Smooth muscle cell (in vitro differentiated cells): Measurements from ENCODE around the gene RCAN3. TPM values are rescaled to one million over a fixed set of nuclear protein-coding genes. Genes with fewer than 3 reads are reported as not detected.

ENCODE experiments used
- DNase-seq: peaks from one replicate; lab custom pipeline; 2025; ENCODE audit not compliant: unreplicated experiment; lab: John Stamatoyannopoulos, UW
- H2AFZ ChIP-seq: fragments of 200-600 bp; sonication (generic); 2 replicates; pipeline ENCODE4 v1.6.0; 2016; ENCODE audit warnings: antibody characterized with exemption, low read depth, mild to moderate bottlenecking
- H3F3A ChIP-seq: fragments of 200-600 bp; sonication (generic); 2 replicates; pipeline ENCODE4 v1.6.0; 2017; ENCODE audit warnings: antibody characterized with exemption, low read depth
- H3K27ac ChIP-seq: fragments of 200-600 bp; sonication (generic); 2 replicates; pipeline ENCODE4 v1.5.1; 2016; ENCODE audit warnings: low read depth, mild to moderate bottlenecking
- H3K27me3 ChIP-seq: fragments of 200-600 bp; sonication (generic); 2 replicates; pipeline ENCODE4 v1.6.1; 2016; ENCODE audit warnings: low read depth, mild to moderate bottlenecking
- H3K36me3 ChIP-seq: fragments of 200-600 bp; sonication (generic); 2 replicates; pipeline ENCODE4 v1.5.1; 2016; ENCODE audit warnings: low read depth
- H3K4me1 ChIP-seq: fragments of 200-600 bp; sonication (generic); 2 replicates; pipeline ENCODE4 v1.5.1; 2016; ENCODE audit warnings: low read depth
- H3K4me2 ChIP-seq: fragments of 200-600 bp; sonication (generic); 2 replicates; pipeline ENCODE4 v1.6.0; 2016; ENCODE audit warnings: mild to moderate bottlenecking
- H3K4me3 ChIP-seq: fragments of 200-600 bp; sonication (generic); 2 replicates; pipeline ENCODE4 v1.5.1; 2016; ENCODE audit warnings: mild to moderate bottlenecking
- H3K79me2 ChIP-seq: fragments of 200-600 bp; sonication (generic); 2 replicates; pipeline ENCODE4 v1.6.0; 2016; ENCODE audit warnings: low read depth, mild to moderate bottlenecking
- H3K9ac ChIP-seq: fragments of 200-600 bp; sonication (generic); 2 replicates; pipeline ENCODE4 v1.6.0; 2016; ENCODE audit warnings: low read depth
- H3K9me3 ChIP-seq: fragments of 200-600 bp; sonication (generic); replicated peaks from 2 replicates; pipeline ENCODE4 v1.5.1; 2016; ENCODE audit warnings: low read depth
- H4K20me1 ChIP-seq: fragments of 200-600 bp; sonication (generic); 2 replicates; pipeline ENCODE4 v1.6.0; 2016; ENCODE audit warnings: low read depth
- WGBS: methylation state at CpG from one replicate; pipeline ENCODE4 v1.1.7; 2016; ENCODE audit warnings: low lambda C conversion rate; 5-methylcytosine and 5-hydroxymethylcytosine counted together
- polyA plus RNA-seq: library from polyadenylated mRNA; unstranded; fragments of >200 nt; fragmentation: Nextera tagmentation; extraction: Ambion mirVana; gene quantifications from 2 replicates; pipeline ENCODE4 v1.2.1, GENCODE V29; 2016
- total RNA-seq: library from RNA; depleted of rRNA; stranded (reverse); fragments of >200 nt; gene quantifications from 2 replicates; pipeline ENCODE4 v1.2.3, GENCODE V29; 2014
- TF ChIP-seq, protein P1 (sequence below): fragments of 200-600 bp; sonication (generic); IDR thresholded peaks from 2 replicates; pipeline ENCODE4 v1.5.1; 2017; ENCODE audit warnings: borderline replicate concordance, mild to moderate bottlenecking, antibody characterized with exemption; ENCODE audit not compliant: insufficient read depth, poor library complexity, severe bottlenecking

RCAN3 gene
- total and polyA plus RNA-seq, 2 experiments from 2014 or later: 4.5 to 20.0 TPM

DNA sequence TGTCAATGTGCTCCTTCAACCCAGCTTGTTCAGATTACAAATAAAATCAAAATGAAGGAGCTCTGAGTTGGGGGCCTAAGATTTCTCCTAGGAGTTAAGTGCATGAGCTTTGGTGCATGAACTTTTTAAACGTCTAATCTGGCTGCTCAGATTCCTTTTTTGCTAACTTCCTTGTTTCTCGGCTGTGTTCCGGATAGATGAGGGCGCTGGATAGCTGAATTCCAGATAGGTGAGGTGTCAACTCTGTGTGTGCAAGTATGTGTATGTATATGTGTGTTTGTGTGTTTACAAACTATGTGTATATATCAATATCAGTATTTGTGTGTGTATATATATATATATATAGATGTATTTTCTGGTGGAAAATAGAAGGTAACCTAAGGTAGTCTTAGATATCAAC is 37.5 kb upstream of the RCAN3 start:
- no peaks in the 10 kb centered on the region for H3K36me3 ChIP-seq
- H3K4me2 ChIP-seq: no peak overlapping the region
- no peaks in the 10 kb centered on the region for H3K27me3 ChIP-seq
- TF ChIP-seq, protein P1, sequence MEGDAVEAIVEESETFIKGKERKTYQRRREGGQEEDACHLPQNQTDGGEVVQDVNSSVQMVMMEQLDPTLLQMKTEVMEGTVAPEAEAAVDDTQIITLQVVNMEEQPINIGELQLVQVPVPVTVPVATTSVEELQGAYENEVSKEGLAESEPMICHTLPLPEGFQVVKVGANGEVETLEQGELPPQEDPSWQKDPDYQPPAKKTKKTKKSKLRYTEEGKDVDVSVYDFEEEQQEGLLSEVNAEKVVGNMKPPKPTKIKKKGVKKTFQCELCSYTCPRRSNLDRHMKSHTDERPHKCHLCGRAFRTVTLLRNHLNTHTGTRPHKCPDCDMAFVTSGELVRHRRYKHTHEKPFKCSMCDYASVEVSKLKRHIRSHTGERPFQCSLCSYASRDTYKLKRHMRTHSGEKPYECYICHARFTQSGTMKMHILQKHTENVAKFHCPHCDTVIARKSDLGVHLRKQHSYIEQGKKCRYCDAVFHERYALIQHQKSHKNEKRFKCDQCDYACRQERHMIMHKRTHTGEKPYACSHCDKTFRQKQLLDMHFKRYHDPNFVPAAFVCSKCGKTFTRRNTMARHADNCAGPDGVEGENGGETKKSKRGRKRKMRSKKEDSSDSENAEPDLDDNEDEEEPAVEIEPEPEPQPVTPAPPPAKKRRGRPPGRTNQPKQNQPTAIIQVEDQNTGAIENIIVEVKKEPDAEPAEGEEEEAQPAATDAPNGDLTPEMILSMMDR: no peak
- no peaks in the 10 kb centered on the region for H3K9me3 ChIP-seq
- 77% methylated on average over 4 of the region's 4 CpGs for WGBS
- no peaks in the 10 kb centered on the region for H3F3A ChIP-seq
- no peaks in the 10 kb centered on the region for H3K79me2 ChIP-seq
- H3K4me1 ChIP-seq: peaks cover 15% of the 10 kb centered on the region
- H4K20me1 ChIP-seq: no peaks in the 10 kb centered on the region
- no peak overlapping the region for H3K9ac ChIP-seq
- H3K4me3 ChIP-seq: no peak overlapping the region
- H2AFZ ChIP-seq: no peak overlapping the region
- no peak for DNase-seq
- no peak overlapping the region for H3K27ac ChIP-seq

DNA sequence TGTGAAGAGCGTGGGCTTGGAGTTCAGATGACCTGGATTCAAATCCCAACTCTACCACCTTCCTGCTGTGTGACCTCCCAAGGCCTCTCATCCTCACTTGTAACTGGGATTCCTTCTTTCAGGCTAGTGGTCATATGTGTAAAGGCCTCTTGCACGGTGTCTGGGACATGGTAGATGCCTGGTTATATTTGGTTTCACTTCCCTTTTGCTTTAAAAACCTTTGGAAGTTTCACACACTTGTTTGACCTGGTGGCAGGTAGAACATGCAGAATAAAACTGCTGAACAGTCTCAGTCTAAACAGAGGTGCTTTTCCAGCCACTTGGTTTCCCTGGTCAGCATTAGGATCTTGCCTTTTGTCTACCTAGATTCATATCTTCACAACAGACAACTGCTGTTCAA is 37.0 kb upstream of the RCAN3 start:
- Histone ChIP-seq H2AFZ (no peak overlapping the region), H3K4me1 (peaks cover 15% of the 10 kb centered on the region), H3K9me3 (no peaks in the 10 kb centered on the region), H3K9ac (no peak overlapping the region), H3K79me2 (no peaks in the 10 kb centered on the region), H3K4me2 (no peak overlapping the region), H3F3A (no peaks in the 10 kb centered on the region), H4K20me1 (no peaks in the 10 kb centered on the region), H3K36me3 (no peaks in the 10 kb centered on the region), H3K4me3 (no peak overlapping the region), H3K27ac (no peak overlapping the region), H3K27me3 (no peaks in the 10 kb centered on the region)
- TF ChIP-seq, protein P1: no peak
- WGBS: 94% methylated on average over 2 of the region's 2 CpGs
- no peak for DNase-seq

DNA sequence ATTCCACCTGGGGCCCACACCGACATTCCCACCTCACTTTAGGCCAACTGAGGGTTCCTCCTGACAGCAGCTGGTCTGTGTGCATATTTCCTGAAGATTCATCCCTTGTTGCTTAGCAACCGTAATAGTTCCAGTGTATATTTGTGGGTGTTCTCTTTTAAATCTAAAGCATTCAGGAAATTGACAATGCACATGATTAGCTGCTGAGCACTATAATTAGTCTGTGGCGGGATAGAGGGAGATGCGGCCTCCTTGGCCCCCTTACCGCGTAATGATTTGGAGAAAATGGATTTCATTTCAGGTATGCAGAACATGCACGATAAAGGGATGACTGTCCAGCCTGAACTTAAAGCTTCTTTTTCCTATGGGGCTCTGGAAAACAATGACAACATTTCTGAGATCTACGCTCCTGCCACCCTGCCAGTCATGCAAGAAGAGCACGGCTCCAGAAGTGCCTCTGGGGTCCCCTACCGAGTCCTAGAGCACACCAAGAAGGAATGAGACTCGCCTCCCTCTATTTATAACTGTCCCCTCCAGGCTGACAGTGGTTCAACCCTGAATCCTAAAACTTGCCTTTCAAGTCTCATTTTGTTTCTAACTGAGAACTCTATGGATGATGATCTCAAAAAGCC is 33.8 kb upstream of the RCAN3 start:
- Histone ChIP-seq H3K27ac (no peak overlapping the region), H2AFZ (no peak overlapping the region), H3K9ac (no peak overlapping the region), H3K4me3 (no peak overlapping the region), H4K20me1 (no peaks in the 10 kb centered on the region), H3F3A (no peaks in the 10 kb centered on the region), H3K9me3 (no peaks in the 10 kb centered on the region), H3K4me1 (peaks cover 8% of the 10 kb centered on the region), H3K36me3 (no peaks in the 10 kb centered on the region), H3K79me2 (no peaks in the 10 kb centered on the region), H3K4me2 (no peak overlapping the region), H3K27me3 (no peaks in the 10 kb centered on the region)
- no peak for DNase-seq
- TF ChIP-seq, protein P1: no peak
- WGBS: 90% methylated on average over 11 of the region's 11 CpGs

DNA sequence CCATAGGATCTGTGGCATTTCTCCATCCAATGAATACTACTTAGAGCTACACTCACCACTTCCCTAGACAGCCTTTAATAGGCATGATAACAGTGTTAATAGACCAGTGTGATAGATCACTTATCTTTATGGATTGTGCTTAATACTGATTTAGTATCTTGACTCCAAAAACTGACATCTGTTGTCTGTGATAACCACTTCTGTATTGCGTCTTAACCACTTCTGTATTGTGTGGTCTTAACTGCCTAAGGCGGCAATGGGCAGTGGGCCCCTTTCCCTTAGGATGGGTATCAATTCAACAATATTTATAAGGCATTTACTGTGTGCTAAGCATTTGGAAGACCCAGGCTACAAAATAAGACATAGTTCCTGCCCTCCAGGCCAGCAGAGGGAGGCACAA is 32.0 kb upstream of the RCAN3 start:
- no peaks in the 10 kb centered on the region for H4K20me1 ChIP-seq
- H2AFZ ChIP-seq: no peak overlapping the region
- H3F3A ChIP-seq: no peaks in the 10 kb centered on the region
- no peak for DNase-seq
- no peaks in the 10 kb centered on the region for H3K36me3 ChIP-seq
- H3K27ac ChIP-seq: no peak overlapping the region
- no peak overlapping the region for H3K4me2 ChIP-seq
- no peaks in the 10 kb centered on the region for H3K9me3 ChIP-seq
- no peaks in the 10 kb centered on the region for H3K4me1 ChIP-seq
- no peaks in the 10 kb centered on the region for H3K79me2 ChIP-seq
- H3K9ac ChIP-seq: no peak overlapping the region
- H3K4me3 ChIP-seq: no peak overlapping the region
- no peaks in the 10 kb centered on the region for H3K27me3 ChIP-seq
- 32% methylated on average over 2 of the region's 2 CpGs for WGBS
- TF ChIP-seq, protein P1: no peak
